AG09309 (cell line): ENCODE results near the gene IL3.

Experiments used
- DNase-seq: peaks from one replicate; pipeline ENCODE4 v3.0.0-alpha.2; 2010; ENCODE audit warnings: low read depth
- H3K4me3 ChIP-seq: 2 replicates; pipeline ENCODE4 v1.5.1; 2011; ENCODE audit warnings: mild to moderate bottlenecking, low read depth, low read length, moderate library complexity; ENCODE audit not compliant: control insufficient read depth
- CTCF ChIP-seq: IDR thresholded peaks from 2 replicates; pipeline ENCODE4 v1.5.1; 2011; ENCODE audit warnings: mild to moderate bottlenecking, low read depth, low read length, inconsistent platforms; ENCODE audit not compliant: insufficient read depth, control insufficient read depth; ENCODE audit errors: missing control alignments

Gene IL3

GRCh38 chr5:132100672-132101261, 40.3 kb downstream of the IL3 start:
- H3K4me3 ChIP-seq, result no peak overlapping the region
- DNase-seq, result no peak
- no peak for TF ChIP-seq CTCF

- TF ChIP-seq CTCF, result no peak
- no peak for DNase-seq
- H3K4me3 ChIP-seq, result no peak overlapping the region
Observed at GRCh38 chr5:132101385-132101880, 41.0 kb downstream of the IL3 start.

- DNase-seq, result no peak
- no peak for TF ChIP-seq CTCF
- no peak overlapping the region for H3K4me3 ChIP-seq
Observed at GRCh38 chr5:132102101-132102701, 41.7 kb downstream of the IL3 start.

GRCh38 chr5:132102944-132103331, 42.5 kb downstream of the IL3 start:
- no peak for DNase-seq
- no peak overlapping the region for H3K4me3 ChIP-seq
- TF ChIP-seq CTCF, result no peak

- no peak overlapping the region for H3K4me3 ChIP-seq
- peak; percentile 79 for DNase-seq
- peak; percentile 16 for TF ChIP-seq CTCF
Observed at GRCh38 chr5:132103332-132103951, 43.0 kb downstream of the IL3 start.

- no peak for DNase-seq
- TF ChIP-seq CTCF, result no peak
- H3K4me3 ChIP-seq, result no peak overlapping the region
Observed at GRCh38 chr5:132103969-132104391, 43.5 kb downstream of the IL3 start.

GRCh38 chr5:132104556-132104955, 44.1 kb downstream of the IL3 start:
- TF ChIP-seq CTCF, result no peak
- no peak for DNase-seq
- no peak overlapping the region for H3K4me3 ChIP-seq
